Endothelial cell of umbilical vein (primary cell): Measurements from ENCODE around the gene CPNE7. TPM values are rescaled to one million over a fixed set of nuclear protein-coding genes. Genes with fewer than 3 reads are reported as not detected.

Source experiments
- BruUV-seq: library from RNA; stranded (reverse); fragments of 400-500 nt; replicated peaks from 2 replicates; lab custom pipeline; 2021; lab: Mats Ljungman, UMichigan
- CTCF ChIA-PET: fragments of 300-600, 350-600 bp; sonication (Branson Sonifier 250); formaldehyde crosslinking; loops from one replicate; lab custom pipeline; 2021; ENCODE audit warnings: antibody characterized with exemption, inconsistent platforms; lab: Charles Lee
- POLR2A ChIA-PET: fragments of 300-600, 350-600 bp; sonication (Branson Sonifier 250); formaldehyde crosslinking; loops from one replicate; lab custom pipeline; 2021; ENCODE audit warnings: antibody characterized with exemption, inconsistent platforms; lab: Charles Lee
- DNase-seq: peaks from one replicate; pipeline ENCODE4 v3.0.0-alpha.2; 2011; ENCODE audit warnings: low read depth, low spot score
- FAIRE-seq: peaks from 2 replicates; lab custom pipeline; 2011; peaks lifted over from hg19 to GRCh38; lab: Jason Lieb, UNC
- H2AFZ ChIP-seq: 2 replicates; pipeline ENCODE4 v1.6.0; 2012; ENCODE audit warnings: low read depth, low read length, control low read depth, inconsistent platforms
- H3K27ac ChIP-seq: 2 replicates; pipeline ENCODE4 v1.5.1; 2011; ENCODE audit warnings: low read depth, mild to moderate bottlenecking, control low read depth, low read length, moderate library complexity; ENCODE audit not compliant: insufficient read depth
- H3K27me3 ChIP-seq, 2 experiments: 2 replicates each; pipeline versions ENCODE4 v1.6.0 to v1.6.1; 2011; ENCODE audit warnings: low read length in 2 of 2, mixed read lengths in 1 of 2; ENCODE audit not compliant: control insufficient read depth in 2 of 2, insufficient read depth in 2 of 2
- H3K36me3 ChIP-seq, 2 experiments: 2 replicates in 1 of 2; 3 replicates in 1 of 2; pipeline ENCODE4 v1.5.1; 2011; ENCODE audit warnings: low read length in 2 of 2, mild to moderate bottlenecking in 1 of 2, moderate library complexity in 1 of 2; ENCODE audit not compliant: control insufficient read depth in 2 of 2, insufficient read depth in 2 of 2; ENCODE audit errors: extremely low read depth in 1 of 2
- H3K4me1 ChIP-seq: 3 replicates; pipeline ENCODE4 v1.5.1; 2011; ENCODE audit warnings: mild to moderate bottlenecking, low read length; ENCODE audit not compliant: control insufficient read depth, insufficient read depth; ENCODE audit errors: extremely low read depth
- H3K4me2 ChIP-seq: 2 replicates; pipeline ENCODE4 v1.6.1; 2011; ENCODE audit warnings: low read length, control low read depth, mixed read lengths; ENCODE audit not compliant: insufficient read depth
- H3K4me3 ChIP-seq, 3 experiments: fragments of 200-600 bp in 1 of 3; sonication (generic), shearing (Covaris generic) in 1 of 3; replicated peaks in 1 of 3; 2 replicates each; pipeline ENCODE4 v1.5.1; 2011 to 2016; ENCODE audit warnings: control low read depth in 3 of 3, low read length in 3 of 3, mild to moderate bottlenecking in 2 of 3, inconsistent platforms in 1 of 3, low read depth in 1 of 3, moderate library complexity in 1 of 3; ENCODE audit not compliant: insufficient read depth in 1 of 3
- H3K79me2 ChIP-seq: 2 replicates; pipeline ENCODE4 v1.6.0; 2012; ENCODE audit warnings: low read length, inconsistent platforms; ENCODE audit not compliant: control insufficient read depth, insufficient read depth
- H3K9ac ChIP-seq: replicated peaks from 2 replicates; pipeline ENCODE3; 2011; ENCODE audit warnings: low read length, control low read depth; ENCODE audit not compliant: insufficient read depth; ENCODE audit errors: extremely low read depth
- H3K9me1 ChIP-seq: replicated peaks from 3 replicates; pipeline ENCODE4 v1.6.0; 2011; ENCODE audit warnings: mild to moderate bottlenecking, low read length; ENCODE audit not compliant: control insufficient read depth, insufficient read depth; ENCODE audit errors: extremely low read depth
- H3K9me3 ChIP-seq: replicated peaks from 2 replicates; pipeline ENCODE4 v1.5.1; 2012; ENCODE audit warnings: low read length, inconsistent platforms; ENCODE audit not compliant: control insufficient read depth, insufficient read depth
- H4K20me1 ChIP-seq: replicated peaks from 2 replicates; pipeline ENCODE3; 2011; ENCODE audit warnings: mild to moderate bottlenecking, low read length; ENCODE audit not compliant: control insufficient read depth, insufficient read depth; ENCODE audit errors: extremely low read depth
- CTCF ChIP-seq, 2 donors: IDR thresholded peaks; 1 replicate in 1 of 2; 2 replicates in 1 of 2; pipeline ENCODE4 v1.5.1; 2011; ENCODE audit warnings: low read length in 2 of 2, mild to moderate bottlenecking in 2 of 2, moderate library complexity in 2 of 2, control low read depth in 1 of 2, inconsistent platforms in 1 of 2, low read depth in 1 of 2; ENCODE audit not compliant: insufficient read depth in 1 of 2; ENCODE audit errors: extremely low read depth in 1 of 2
- EZH2 ChIP-seq: IDR thresholded peaks from 2 replicates; pipeline ENCODE4 v1.6.1; 2012; ENCODE audit warnings: borderline replicate concordance, low read depth, mild to moderate bottlenecking, moderate library complexity, low read length, inconsistent platforms; ENCODE audit not compliant: severe bottlenecking
- FOS ChIP-seq: IDR thresholded peaks from 2 replicates; pipeline ENCODE4 v1.6.1; 2011; ENCODE audit warnings: mild to moderate bottlenecking, low read length, moderate library complexity, borderline replicate concordance; ENCODE audit not compliant: insufficient read depth
- GATA2 ChIP-seq: IDR thresholded peaks from 2 replicates; pipeline ENCODE4 v1.7.0; 2011; ENCODE audit warnings: low read depth, mild to moderate bottlenecking, moderate library complexity, mixed read lengths, low read length; ENCODE audit not compliant: insufficient read length, insufficient read depth
- JUN ChIP-seq: IDR thresholded peaks from 2 replicates; pipeline ENCODE4 v1.6.1; 2011; ENCODE audit warnings: borderline replicate concordance, low read depth; ENCODE audit not compliant: insufficient read length, insufficient read depth
- MAX ChIP-seq: IDR thresholded peaks from 2 replicates; pipeline ENCODE4 v1.6.1; 2011; ENCODE audit not compliant: insufficient read depth, insufficient read length
- MYC ChIP-seq: IDR thresholded peaks from one replicate; pipeline ENCODE4 v1.6.1; 2011; ENCODE audit warnings: mild to moderate bottlenecking, low read depth, low read length
- POLR2A ChIP-seq: IDR thresholded peaks from 2 replicates; pipeline ENCODE4 v1.6.1; 2012; ENCODE audit warnings: low read depth, mild to moderate bottlenecking, control low read depth, low read length
- POLR2AphosphoS5 ChIP-seq: IDR thresholded peaks from 2 replicates; pipeline ENCODE4 v1.6.1; 2012; ENCODE audit warnings: low read depth, mild to moderate bottlenecking, control low read depth, low read length, moderate library complexity; ENCODE audit not compliant: insufficient read depth
- dilution Hi-C: fragments of 300-500 bp; cut with MboI; formaldehyde crosslinking; loops from one replicate; pipeline ENCODE4 v1.15.0; 2019; ENCODE audit warnings: low sequenced_read_pairs; ENCODE audit not compliant: extremely low pct_ligation_motif_present
- intact Hi-C: fragments of 100-400 bp; cut with micrococcal nuclease; formaldehyde crosslinking; loops from one replicate; pipeline ENCODE4 v1.10.0; 2022
- polyA plus RNA-seq, 4 experiments: library from polyadenylated mRNA; depleted of rRNA in 3 of 4; stranded (reverse) in 3 of 4; unstranded in 1 of 4; fragments of >200 nt; gene quantifications; 2 replicates each; pipeline versions ENCODE4 v1.2.1 to v1.2.3, GENCODE V29; 2011 to 2012; ENCODE audit warnings: missing spikeins in 1 of 4
- total RNA-seq: library from RNA; stranded (reverse); gene quantifications from 2 replicates; pipeline ENCODE4 v1.2.3, GENCODE V29; 2021

The CPNE7 gene
- total and polyA plus RNA-seq, 2 donors (not counting 3 experiments of a cell fraction or from before 2014, with no cell fraction given): 2.0 to 5.9 TPM

GRCh38 chr16:89555780-89556179 lies 19.8 kb upstream of the CPNE7 start:
- peaks cover 0 to 25% of the 10 kb centered on the region in 2 experiments for H3K36me3 ChIP-seq
- H3K4me3 ChIP-seq: no peak overlapping the region
- H3K4me1 ChIP-seq: peaks cover 3% of the 10 kb centered on the region
- no peaks in the 10 kb centered on the region for H3K27me3 ChIP-seq
- H2AFZ ChIP-seq: no peak overlapping the region
- dilution Hi-C loops (no loop called here), intact Hi-C loops (loop anchor here (2.0 to 5.0 kb wide), 2 partner anchors 21 to 33 kb away; no protein-coding TSS in a partner anchor)
- H3K9ac ChIP-seq: no peak overlapping the region
- CTCF ChIA-PET: interaction anchor here (1.3 to 2.0 kb wide), 2 partner anchors 9 to 145 kb away, joined by 3 to 4 read pairs; no protein-coding TSS in a partner anchor
- H3K9me1 ChIP-seq: no peaks in the 10 kb centered on the region
- DNase-seq (no peak), FAIRE-seq (no peak)
- peaks cover 3% of the 10 kb centered on the region for H3K79me2 ChIP-seq
- no TSS peak for BruUV-seq
- H3K9me3 ChIP-seq: no peaks in the 10 kb centered on the region
- no peaks in the 10 kb centered on the region for H4K20me1 ChIP-seq
- no peak overlapping the region for H3K27ac ChIP-seq
- TF ChIP-seq GATA2 (no peak), POLR2A (no peak), MYC (no peak), CTCF (IDR thresholded peaks at IDR 0.05; ENCODE audit: extremely low read depth in 1 of 2, insufficient read depth in 1 of 2, low read depth in 1 of 2, low read length in 2 of 2) (no peak), MAX (no peak), EZH2 (no peak), FOS (no peak), JUN (no peak), POLR2AphosphoS5 (no peak)
- H3K4me2 ChIP-seq: no peak overlapping the region
- POLR2A ChIA-PET: no interaction called here
